PFSK-1 (cell line): ENCODE measurements around the gene ARFGAP1.

Experiments
- REST ChIP-seq, 2 experiments: IDR thresholded peaks; 2 replicates each; pipeline versions ENCODE4 v1.6.1 to v1.8.0; 2011 to 2012; ENCODE audit warnings: low read depth in 2 of 2, low read length in 2 of 2, control low read depth in 1 of 2, inconsistent platforms in 1 of 2, mild to moderate bottlenecking in 1 of 2, moderate library complexity in 1 of 2; ENCODE audit not compliant: insufficient read depth in 1 of 2
- SIN3A ChIP-seq: IDR thresholded peaks from 2 replicates; pipeline ENCODE4 v1.6.1; 2012; ENCODE audit warnings: mild to moderate bottlenecking, low read length, moderate library complexity, borderline replicate concordance; ENCODE audit not compliant: insufficient read depth

- TF ChIP-seq SIN3A (no peak), REST (IDR thresholded peaks at IDR 0.05; ENCODE audit: insufficient read depth in 1 of 2, low read depth in 2 of 2, low read length in 2 of 2) (no peak)
These were observed 63.7 kb downstream of the ARFGAP1 start for GRCh38 chr20:63336232-63336752.
